Neural cell (in vitro differentiated cells): ENCODE measurements around the gene HEG1. TPM values are rescaled to one million over a fixed set of nuclear protein-coding genes. Genes with fewer than 3 reads are reported as not detected.

Experiments used
- H2AFZ ChIP-seq: fragments of 200-600, 300-800 bp; sonication (generic), shearing (Covaris generic); 2 replicates; pipeline ENCODE4 v1.6.0; 2014; ENCODE audit warnings: low read depth, mild to moderate bottlenecking, antibody characterized with exemption, low read length, moderate library complexity
- H3F3A ChIP-seq: fragments of 200-600 bp; shearing (Covaris generic); 2 replicates; pipeline ENCODE4 v1.6.1; 2016; ENCODE audit warnings: mild to moderate bottlenecking, moderate library complexity, mixed read lengths, antibody characterized with exemption, low read length; ENCODE audit not compliant: insufficient read depth, poor library complexity, severe bottlenecking
- H3K27ac ChIP-seq: fragments of 200-600, 300-800 bp; sonication (generic), shearing (Covaris generic); 2 replicates; pipeline ENCODE4 v1.5.1; 2014; ENCODE audit warnings: mild to moderate bottlenecking, low read length, moderate library complexity
- H3K27me3 ChIP-seq: fragments of 300-800, 200-600 bp; sonication (generic), shearing (Covaris generic); 2 replicates; pipeline ENCODE4 v1.6.0; 2014; ENCODE audit warnings: mild to moderate bottlenecking, low read depth, low read length, moderate library complexity; ENCODE audit not compliant: insufficient read depth
- H3K36me3 ChIP-seq: fragments of 300-800, 200-600 bp; sonication (generic), shearing (Covaris generic); 2 replicates; pipeline ENCODE4 v1.5.1; 2014; ENCODE audit warnings: mild to moderate bottlenecking, antibody characterized with exemption, low read length, moderate library complexity; ENCODE audit not compliant: insufficient read depth
- H3K4me2 ChIP-seq: fragments of 300-800, 200-600 bp; sonication (generic), shearing (Covaris generic); 2 replicates; pipeline ENCODE4 v1.6.0; 2014; ENCODE audit warnings: mild to moderate bottlenecking, low read length
- H3K4me3 ChIP-seq: fragments of 300-800, 200-600 bp; sonication (generic), shearing (Covaris generic); 2 replicates; pipeline ENCODE4 v1.5.1; 2014; ENCODE audit warnings: mild to moderate bottlenecking, low read length, moderate library complexity
- H3K79me2 ChIP-seq: fragments of 200-600 bp; shearing (Covaris generic); replicated peaks from 2 replicates; pipeline ENCODE4 v1.6.0; 2014; ENCODE audit warnings: mild to moderate bottlenecking, low read length, moderate library complexity; ENCODE audit not compliant: insufficient read depth
- H3K9ac ChIP-seq: fragments of 300-800, 200-600 bp; sonication (generic), shearing (Covaris generic); 2 replicates; pipeline ENCODE4 v1.6.1; 2016; ENCODE audit warnings: mild to moderate bottlenecking, low read length, mixed read lengths
- H3K9me2 ChIP-seq: fragments of 200-600 bp; shearing (Covaris generic); 2 replicates; pipeline ENCODE4 v1.6.1; 2016; ENCODE audit warnings: mild to moderate bottlenecking, low read length, mixed read lengths; ENCODE audit not compliant: insufficient read depth
- H3K9me3 ChIP-seq: fragments of 200-600, 300-800 bp; sonication (generic), shearing (Covaris generic); 2 replicates; pipeline ENCODE4 v1.6.1; 2016; ENCODE audit warnings: mild to moderate bottlenecking, mixed run types, low read length, moderate library complexity, mixed read lengths
- H4K20me1 ChIP-seq: fragments of 200-600 bp; shearing (Covaris generic); 2 replicates; pipeline ENCODE4 v1.6.1; 2016; ENCODE audit warnings: mild to moderate bottlenecking, mixed run types; ENCODE audit not compliant: insufficient read depth
- EP300 ChIP-seq: fragments of 450-650 bp; conservative IDR thresholded peaks from 2 replicates; pipeline ENCODE4 v1.6.1; 2014; ENCODE audit warnings: antibody characterized with exemption, mild to moderate bottlenecking, moderate library complexity; ENCODE audit not compliant: poor library complexity, severe bottlenecking
- EZH2 ChIP-seq: fragments of 200-600, 300-800 bp; shearing (Covaris generic), sonication (generic); IDR thresholded peaks from 2 replicates; pipeline ENCODE4 v1.6.1; 2014; ENCODE audit warnings: antibody characterized with exemption, low read length, borderline replicate concordance, mild to moderate bottlenecking; ENCODE audit not compliant: insufficient read depth, poor library complexity, severe bottlenecking
- MXI1 ChIP-seq: fragments of 450-650 bp; conservative IDR thresholded peaks from 2 replicates; pipeline ENCODE4 v1.6.1; 2014; ENCODE audit warnings: antibody characterized with exemption, mild to moderate bottlenecking; ENCODE audit not compliant: poor library complexity, severe bottlenecking
- POLR2AphosphoS5 ChIP-seq: IDR thresholded peaks from 2 replicates; pipeline ENCODE4 v1.6.1; 2012
- RAD21 ChIP-seq: fragments of 450-650 bp; conservative IDR thresholded peaks from 2 replicates; pipeline ENCODE4 v1.6.1; 2014; ENCODE audit warnings: antibody characterized with exemption, mild to moderate bottlenecking, moderate library complexity
- SMC3 ChIP-seq: fragments of 450-650 bp; conservative IDR thresholded peaks from 2 replicates; pipeline ENCODE4 v1.6.1; 2014; ENCODE audit warnings: antibody characterized with exemption, mild to moderate bottlenecking, moderate library complexity; ENCODE audit not compliant: poor library complexity
- TAF1 ChIP-seq: IDR thresholded peaks from 2 replicates; pipeline ENCODE4 v1.6.1; 2012; ENCODE audit warnings: low read depth
- polyA plus RNA-seq: library from polyadenylated mRNA; depleted of rRNA; stranded (reverse); fragments of >200 nt; gene quantifications from 2 replicates; pipeline ENCODE4 v1.2.3, GENCODE V29; 2014
- TF ChIP-seq, protein P1 (sequence below): fragments of 450-650 bp; IDR thresholded peaks from 2 replicates; pipeline ENCODE4 v1.5.1; 2014; ENCODE audit warnings: antibody characterized with exemption, mild to moderate bottlenecking, moderate library complexity; ENCODE audit not compliant: poor library complexity, severe bottlenecking
- TF ChIP-seq, protein P2 (sequence below): IDR thresholded peaks from 2 replicates; pipeline ENCODE4 v1.6.1; 2012; ENCODE audit warnings: borderline replicate concordance

Gene HEG1
- polyA plus RNA-seq, 1 donor from 2014 or later = 0.48 TPM

DNA sequence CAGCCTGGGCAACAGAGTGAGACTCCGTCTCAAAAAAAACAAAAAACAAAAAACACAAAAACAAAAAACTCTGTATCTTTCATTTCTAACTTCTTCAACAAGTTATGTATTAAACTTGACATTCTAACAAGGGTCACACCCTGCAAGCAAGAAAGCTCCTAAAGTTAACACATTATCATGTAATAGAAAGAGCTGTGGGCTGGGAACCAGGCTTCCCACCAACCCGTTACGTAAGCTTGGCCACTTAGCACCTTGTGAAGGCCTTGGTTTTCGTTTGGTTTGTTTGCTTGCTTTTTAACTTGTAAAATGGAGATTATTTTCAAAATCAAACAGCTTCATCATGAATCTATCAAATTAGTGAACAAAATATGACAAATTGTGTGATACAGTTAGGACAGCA is 47.0 kb downstream of the HEG1 start:
- H3K27ac ChIP-seq = no peak overlapping the region
- H3F3A ChIP-seq = no peaks in the 10 kb centered on the region
- H3K9me2 ChIP-seq = no peaks in the 10 kb centered on the region
- no peaks in the 10 kb centered on the region for H3K79me2 ChIP-seq
- no peak overlapping the region for H3K4me3 ChIP-seq
- no peaks in the 10 kb centered on the region for H4K20me1 ChIP-seq
- H3K4me2 ChIP-seq = no peak overlapping the region
- no peaks in the 10 kb centered on the region for H3K9me3 ChIP-seq
- no peaks in the 10 kb centered on the region for H3K36me3 ChIP-seq
- H2AFZ ChIP-seq = no peak overlapping the region
- no peak overlapping the region for H3K9ac ChIP-seq
- TF ChIP-seq MXI1 (no peak), POLR2AphosphoS5 (no peak), EZH2 (no peak), SMC3 (no peak), EP300 (no peak), RAD21 (no peak), TAF1 (no peak)
- TF ChIP-seq, protein P1, sequence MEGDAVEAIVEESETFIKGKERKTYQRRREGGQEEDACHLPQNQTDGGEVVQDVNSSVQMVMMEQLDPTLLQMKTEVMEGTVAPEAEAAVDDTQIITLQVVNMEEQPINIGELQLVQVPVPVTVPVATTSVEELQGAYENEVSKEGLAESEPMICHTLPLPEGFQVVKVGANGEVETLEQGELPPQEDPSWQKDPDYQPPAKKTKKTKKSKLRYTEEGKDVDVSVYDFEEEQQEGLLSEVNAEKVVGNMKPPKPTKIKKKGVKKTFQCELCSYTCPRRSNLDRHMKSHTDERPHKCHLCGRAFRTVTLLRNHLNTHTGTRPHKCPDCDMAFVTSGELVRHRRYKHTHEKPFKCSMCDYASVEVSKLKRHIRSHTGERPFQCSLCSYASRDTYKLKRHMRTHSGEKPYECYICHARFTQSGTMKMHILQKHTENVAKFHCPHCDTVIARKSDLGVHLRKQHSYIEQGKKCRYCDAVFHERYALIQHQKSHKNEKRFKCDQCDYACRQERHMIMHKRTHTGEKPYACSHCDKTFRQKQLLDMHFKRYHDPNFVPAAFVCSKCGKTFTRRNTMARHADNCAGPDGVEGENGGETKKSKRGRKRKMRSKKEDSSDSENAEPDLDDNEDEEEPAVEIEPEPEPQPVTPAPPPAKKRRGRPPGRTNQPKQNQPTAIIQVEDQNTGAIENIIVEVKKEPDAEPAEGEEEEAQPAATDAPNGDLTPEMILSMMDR = no peak
- TF ChIP-seq, protein P2, sequence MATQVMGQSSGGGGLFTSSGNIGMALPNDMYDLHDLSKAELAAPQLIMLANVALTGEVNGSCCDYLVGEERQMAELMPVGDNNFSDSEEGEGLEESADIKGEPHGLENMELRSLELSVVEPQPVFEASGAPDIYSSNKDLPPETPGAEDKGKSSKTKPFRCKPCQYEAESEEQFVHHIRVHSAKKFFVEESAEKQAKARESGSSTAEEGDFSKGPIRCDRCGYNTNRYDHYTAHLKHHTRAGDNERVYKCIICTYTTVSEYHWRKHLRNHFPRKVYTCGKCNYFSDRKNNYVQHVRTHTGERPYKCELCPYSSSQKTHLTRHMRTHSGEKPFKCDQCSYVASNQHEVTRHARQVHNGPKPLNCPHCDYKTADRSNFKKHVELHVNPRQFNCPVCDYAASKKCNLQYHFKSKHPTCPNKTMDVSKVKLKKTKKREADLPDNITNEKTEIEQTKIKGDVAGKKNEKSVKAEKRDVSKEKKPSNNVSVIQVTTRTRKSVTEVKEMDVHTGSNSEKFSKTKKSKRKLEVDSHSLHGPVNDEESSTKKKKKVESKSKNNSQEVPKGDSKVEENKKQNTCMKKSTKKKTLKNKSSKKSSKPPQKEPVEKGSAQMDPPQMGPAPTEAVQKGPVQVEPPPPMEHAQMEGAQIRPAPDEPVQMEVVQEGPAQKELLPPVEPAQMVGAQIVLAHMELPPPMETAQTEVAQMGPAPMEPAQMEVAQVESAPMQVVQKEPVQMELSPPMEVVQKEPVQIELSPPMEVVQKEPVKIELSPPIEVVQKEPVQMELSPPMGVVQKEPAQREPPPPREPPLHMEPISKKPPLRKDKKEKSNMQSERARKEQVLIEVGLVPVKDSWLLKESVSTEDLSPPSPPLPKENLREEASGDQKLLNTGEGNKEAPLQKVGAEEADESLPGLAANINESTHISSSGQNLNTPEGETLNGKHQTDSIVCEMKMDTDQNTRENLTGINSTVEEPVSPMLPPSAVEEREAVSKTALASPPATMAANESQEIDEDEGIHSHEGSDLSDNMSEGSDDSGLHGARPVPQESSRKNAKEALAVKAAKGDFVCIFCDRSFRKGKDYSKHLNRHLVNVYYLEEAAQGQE = no peak
- H3K27me3 ChIP-seq = no peaks in the 10 kb centered on the region

DNA sequence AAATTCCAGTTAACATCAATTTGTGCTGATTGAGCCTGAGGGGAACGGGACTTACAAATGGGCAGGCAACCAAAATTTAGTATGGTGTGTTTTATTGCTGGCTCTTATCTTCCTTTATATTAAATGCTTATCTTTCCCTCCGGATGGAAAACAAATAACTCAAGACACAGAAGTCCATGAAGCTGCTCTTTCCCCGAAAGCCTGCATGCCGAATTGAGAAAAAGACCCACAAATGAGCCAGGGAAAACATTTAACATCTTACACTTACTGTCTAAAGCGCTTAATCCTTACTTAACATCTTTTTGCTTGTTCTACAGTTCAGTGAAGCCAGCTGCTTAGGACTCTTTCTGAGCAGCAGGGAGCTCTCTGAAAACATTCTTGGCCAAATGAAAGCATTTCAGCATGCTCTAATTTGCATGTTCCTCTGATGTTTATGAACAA is 49.5 kb downstream of the HEG1 start:
- H3K4me2 ChIP-seq = no peak overlapping the region
- no peaks in the 10 kb centered on the region for H3K36me3 ChIP-seq
- no peaks in the 10 kb centered on the region for H4K20me1 ChIP-seq
- no peak overlapping the region for H2AFZ ChIP-seq
- no peak overlapping the region for H3K9ac ChIP-seq
- H3K79me2 ChIP-seq = no peaks in the 10 kb centered on the region
- H3K27ac ChIP-seq = no peak overlapping the region
- TF ChIP-seq EP300 (no peak), RAD21 (no peak), EZH2 (no peak), TAF1 (no peak), SMC3 (no peak), POLR2AphosphoS5 (no peak), MXI1 (no peak)
- TF ChIP-seq, protein P2 = no peak
- TF ChIP-seq, protein P1 = no peak
- no peaks in the 10 kb centered on the region for H3K9me3 ChIP-seq
- no peak overlapping the region for H3K4me3 ChIP-seq
- no peaks in the 10 kb centered on the region for H3K9me2 ChIP-seq
- H3F3A ChIP-seq = no peaks in the 10 kb centered on the region
- H3K27me3 ChIP-seq = no peaks in the 10 kb centered on the region
